Stimulated activated CD4-positive, alpha-beta T cell treated with anti-CD3 and anti-CD28 coated beads, Interleukin-12 subunit alpha, Interleukin-12 subunit beta, amount 100 ng/mL, for 24 hours (primary cell): Measurements from ENCODE around the gene VIPR1.
"Not testable (repeated sequence)": the region's sequence is repeated elsewhere in the genome, so short reads cannot be mapped to it uniquely, and the experiment has no call there.

ENCODE experiments used
- DNase-seq, 2 experiments: peaks; one replicate each; pipeline ENCODE4 v3.0.0-alpha.2; 2020; ENCODE audit warnings: low read depth in 2 of 2

VIPR1 gene

DNA sequence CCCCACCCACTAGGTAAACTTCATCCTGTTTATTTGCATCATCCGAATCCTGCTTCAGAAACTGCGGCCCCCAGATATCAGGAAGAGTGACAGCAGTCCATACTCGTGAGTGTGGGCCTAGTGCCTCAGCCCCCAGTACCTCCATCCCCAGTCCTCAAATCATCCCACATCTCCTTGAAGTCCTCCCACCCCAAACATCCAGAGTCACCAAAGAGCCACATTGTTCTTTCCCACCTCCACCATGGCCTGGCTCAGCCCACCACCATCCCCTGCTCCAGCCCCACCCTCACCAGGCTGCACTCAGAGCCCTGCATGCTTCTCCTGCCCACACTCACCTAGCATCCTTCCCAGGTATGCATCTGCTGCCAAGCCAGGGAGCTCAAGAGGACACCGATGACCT, 29.8 kb downstream of the VIPR1 start:
- no peak for DNase-seq

DNA sequence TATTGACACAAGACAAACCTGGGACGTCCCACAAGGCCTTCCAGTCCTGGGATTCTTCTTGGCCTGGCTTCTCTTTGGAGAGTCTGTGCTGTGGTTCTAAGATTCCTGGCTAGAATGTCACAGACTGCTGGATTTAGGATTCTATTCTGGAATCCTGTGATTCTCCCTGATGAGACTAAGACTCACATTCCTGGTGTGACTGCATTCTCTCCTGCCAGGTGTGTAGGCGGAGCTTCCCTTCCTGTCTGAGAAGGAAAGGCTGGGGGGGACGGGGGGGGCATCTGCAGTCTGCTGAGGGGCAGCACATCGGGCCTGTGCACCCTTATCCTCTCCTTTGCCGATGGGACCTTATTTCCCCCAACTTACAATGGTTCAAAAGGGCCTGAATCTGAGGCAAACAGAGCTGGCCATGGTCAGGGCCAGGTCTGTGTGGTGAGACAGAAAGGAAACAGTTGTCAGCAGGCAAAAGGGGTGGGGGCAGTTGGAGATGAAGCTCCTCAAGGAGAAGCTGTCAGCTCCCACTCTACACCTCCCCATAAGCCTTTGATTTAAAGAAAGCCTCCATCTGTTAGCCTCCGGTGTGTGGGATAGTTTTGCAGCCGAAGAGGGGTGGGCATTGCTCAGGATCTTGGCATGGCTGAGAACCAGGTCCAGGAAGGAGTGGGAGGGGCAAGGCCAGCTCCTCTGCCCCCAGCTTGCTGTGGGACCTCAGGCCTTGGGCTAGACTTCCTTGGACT, 30.9 kb downstream of the VIPR1 start:
- no peak for DNase-seq

DNA sequence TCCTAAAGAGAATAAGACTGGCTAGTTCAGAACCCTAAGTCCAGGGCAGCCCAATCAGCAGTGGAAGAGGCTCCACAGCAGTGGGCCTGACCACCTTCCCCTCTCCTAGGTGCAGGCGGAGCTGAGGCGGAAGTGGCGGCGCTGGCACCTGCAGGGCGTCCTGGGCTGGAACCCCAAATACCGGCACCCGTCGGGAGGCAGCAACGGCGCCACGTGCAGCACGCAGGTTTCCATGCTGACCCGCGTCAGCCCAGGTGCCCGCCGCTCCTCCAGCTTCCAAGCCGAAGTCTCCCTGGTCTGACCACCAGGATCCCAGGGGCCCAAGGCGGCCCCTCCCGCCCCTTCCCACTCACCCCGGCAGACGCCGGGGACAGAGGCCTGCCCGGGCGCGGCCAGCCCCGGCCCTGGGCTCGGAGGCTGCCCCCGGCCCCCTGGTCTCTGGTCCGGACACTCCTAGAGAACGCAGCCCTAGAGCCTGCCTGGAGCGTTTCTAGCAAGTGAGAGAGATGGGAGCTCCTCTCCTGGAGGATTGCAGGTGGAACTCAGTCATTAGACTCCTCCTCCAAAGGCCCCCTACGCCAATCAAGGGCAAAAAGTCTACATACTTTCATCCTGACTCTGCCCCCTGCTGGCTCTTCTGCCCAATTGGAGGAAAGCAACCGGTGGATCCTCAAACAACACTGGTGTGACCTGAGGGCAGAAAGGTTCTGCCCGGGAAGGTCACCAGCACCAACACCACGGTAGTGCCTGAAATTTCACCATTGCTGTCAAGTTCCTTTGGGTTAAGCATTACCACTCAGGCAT, 33.7 kb downstream of the VIPR1 start:
- peak in 1 of 2 experiments; percentile 17 for DNase-seq

DNA sequence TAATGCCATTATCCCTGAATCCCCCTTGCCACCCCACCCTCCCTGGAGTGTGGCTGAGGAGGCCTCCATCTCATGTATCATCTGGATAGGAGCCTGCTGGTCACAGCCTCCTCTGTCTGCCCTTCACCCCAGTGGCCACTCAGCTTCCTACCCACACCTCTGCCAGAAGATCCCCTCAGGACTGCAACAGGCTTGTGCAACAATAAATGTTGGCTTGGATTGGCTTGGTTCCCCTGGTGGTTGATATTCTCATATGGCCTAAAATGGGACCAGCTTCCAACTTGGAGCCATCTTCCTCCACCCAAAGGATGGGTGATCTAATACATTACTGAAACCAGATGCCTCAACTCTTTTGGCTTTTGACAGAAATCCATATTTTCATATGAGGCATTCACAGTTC, 34.9 kb downstream of the VIPR1 start:
- DNase-seq = no peak

DNA sequence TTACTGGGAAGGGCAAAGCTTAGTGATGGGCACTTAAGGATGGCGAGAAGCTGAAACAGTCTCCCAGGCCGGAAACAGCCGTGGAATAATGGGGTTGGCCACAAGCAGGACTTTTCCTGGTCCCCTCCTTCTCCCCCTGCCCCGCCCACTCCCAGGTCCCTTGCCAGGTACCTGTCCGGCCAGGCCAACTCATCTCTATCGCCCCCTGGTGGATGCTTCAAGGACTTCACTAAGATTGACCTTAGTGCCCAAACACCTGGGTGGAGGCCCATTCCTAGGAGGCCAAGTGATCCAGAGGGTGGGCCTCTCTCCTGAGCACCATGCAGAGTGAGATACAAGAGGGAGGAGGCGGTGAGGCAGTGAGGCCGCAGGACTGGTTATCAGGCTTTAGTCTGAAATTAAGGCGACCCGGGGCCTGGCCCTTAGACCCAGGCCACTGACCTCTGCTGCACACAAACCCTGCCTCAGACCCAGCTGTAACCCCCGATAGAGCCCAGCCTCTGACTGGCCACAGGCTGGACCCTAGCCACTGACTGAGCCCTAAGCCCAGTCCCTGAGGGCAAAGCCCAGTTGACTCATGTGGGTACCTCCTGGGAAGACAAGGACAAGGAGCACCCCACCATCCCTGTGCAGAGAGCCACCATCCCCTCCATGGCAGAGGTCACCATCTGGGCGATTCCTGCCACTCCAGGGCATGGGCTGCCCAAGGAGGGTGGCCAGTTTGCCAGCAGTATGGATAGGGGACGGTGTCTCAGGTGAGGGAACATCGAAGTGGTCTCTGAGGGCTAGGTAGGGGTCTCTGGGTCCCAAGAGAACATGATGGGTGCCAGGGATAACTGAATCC, 37.6 kb downstream of the VIPR1 start:
- peak; percentile 26 to 52 for DNase-seq

DNA sequence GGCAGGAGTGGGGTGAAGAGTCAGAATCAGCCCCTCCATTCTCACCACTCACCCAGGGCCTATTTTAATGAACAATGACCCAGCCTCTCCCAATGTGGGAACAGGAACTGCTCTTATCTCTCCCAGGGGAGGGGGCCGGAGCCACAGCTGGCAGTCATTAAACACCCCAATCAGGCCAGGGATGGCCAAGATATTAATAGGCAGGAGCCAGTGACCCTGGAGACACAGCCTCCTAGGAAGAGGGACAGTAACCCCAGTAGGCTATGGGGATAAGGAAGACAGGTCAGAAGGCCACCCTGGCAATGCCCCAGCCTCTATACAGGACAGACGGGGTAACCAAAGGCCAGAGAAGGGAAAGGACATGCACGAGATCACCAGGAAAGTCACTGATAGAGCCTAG, 38.6 kb downstream of the VIPR1 start:
- DNase-seq = no peak

DNA sequence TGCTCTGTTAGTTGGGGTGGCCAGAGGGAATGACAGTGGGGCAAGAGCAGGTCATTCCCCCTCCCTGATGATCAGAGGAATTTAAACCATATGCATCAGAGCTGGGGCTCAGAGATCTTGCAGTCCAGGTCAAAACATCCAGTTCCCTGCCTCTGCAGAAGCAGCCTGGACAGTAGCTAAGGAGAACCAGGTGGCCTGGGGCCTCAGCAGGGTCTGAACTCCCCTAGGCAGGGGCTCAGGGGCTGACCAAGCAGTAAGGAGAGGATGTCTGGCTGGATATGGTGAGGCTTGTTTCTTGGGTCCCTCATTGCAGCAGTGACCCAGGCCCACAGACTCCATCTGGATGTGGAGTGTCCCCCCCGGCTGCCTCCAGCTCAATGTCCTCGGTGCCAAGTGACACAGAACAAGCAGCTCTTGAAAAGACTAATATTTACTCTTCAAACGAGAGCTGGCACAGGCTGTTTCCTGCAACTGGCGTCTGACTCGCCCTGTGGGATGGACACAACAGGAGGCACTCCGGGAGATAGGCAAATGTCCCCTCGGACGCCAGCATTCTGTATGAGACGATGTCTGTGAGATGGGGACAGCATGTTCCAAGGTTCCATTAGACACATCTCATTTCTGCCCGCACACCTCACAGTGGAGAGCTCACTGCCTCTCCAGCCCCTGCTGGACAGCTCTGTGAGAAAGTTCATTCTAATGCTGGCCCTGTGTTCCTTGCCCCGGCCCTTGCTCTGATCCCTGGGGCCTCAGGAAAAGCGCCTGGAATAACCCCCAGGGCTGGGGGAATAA, 42.2 kb downstream of the VIPR1 start:
- DNase-seq = no peak

DNA sequence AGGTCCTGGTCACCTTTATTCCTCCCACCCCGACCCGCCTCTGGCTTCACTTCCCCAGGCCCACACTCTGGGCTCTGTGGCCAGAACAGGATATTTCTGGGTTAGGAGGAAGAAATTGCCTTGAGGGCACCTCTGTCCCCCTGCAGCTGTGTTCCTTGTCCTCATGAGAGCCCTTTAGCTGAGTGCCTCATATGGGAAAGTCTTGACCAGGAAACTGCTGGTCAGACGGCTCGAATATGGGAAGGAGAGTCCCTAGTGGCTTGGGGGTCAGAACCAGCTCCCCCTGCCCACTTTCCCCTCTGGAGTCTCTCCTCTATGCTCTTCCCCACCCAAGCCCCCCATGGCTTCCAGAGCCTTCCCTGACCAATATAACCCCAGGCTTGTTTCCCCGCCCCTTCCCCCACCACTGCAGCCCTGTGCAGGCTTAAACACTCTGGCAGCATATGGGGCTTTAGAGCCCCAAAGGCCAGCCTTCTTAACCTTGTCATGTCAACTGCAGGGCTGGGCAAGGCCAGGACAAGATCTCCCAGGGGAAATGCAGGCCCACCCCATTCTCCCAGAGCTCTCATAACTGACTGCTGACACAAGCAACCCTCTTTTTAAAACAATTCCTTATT, 42.9 kb downstream of the VIPR1 start:
- DNase-seq = no peak

DNA sequence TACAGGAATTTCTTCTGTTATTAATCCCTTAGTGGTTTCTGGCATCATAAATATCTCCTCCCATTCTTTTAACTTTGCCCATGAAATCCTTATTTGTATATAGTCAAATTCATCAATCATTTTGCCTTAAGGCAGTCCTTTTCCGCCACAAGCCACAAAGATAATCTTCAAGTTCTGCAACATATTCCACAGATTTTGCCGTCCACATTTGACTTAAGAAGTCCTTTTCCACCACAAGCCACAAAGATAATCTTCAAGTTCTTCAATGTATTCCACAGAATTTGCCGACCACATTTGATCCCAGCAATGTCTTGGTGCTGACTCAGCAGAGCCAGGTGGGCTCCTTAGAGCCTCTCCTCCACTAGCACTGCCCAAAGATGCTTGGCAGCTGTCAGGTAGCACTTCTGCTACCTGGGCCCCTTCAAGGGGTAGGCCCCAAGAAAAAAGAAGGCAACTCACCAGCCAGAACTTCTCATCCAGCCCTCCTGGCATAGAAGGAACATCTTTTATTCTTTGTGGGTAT, 44.3 kb downstream of the VIPR1 start:
- no peak for DNase-seq

DNA sequence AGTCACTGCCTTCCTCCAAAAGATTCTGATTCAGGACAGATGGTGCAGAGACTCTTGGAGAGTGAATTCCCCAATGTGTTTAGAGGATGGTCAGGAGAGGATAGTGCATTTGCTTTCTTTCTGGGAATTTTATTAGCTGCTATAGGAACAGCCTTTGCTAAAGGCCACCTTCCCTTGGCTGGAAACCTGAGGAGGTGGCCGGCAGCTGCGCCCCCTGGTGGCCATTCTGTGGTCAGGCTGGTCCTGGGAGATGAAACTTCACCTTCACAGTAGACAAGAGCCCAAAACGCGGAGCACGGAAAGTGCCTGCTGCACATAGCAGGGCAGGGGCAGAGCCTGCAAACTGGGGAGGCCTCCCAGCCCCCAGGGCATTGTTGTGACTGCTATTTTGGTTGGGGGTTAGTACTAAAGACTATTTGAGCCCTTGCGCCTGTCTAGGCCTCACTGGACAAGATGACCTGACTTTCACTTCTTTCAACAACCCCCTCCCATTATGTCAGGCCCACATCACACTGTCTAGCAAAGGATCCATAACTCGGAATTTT, 45.0 kb downstream of the VIPR1 start:
- peak; percentile 40 to 50 for DNase-seq

DNA sequence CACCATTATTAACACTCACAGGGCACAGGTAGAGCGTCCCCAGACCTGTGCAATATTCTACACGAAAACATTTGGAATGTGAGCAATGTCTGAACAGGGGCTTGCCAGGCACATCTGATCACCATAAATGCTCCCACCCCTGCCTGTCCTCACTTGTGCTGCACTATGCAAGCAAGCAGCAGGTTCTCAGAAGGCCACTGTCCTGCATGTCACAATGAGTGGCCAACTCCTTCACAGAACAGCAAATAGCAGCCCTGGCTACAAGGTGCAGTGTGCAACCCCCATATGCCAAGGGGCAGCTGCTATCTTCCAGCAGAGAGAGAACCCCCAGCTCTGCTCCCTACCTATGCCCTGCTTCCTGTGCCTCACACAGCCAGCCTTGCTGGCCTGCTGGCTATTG, 46.7 kb downstream of the VIPR1 start:
- DNase-seq = no peak

DNA sequence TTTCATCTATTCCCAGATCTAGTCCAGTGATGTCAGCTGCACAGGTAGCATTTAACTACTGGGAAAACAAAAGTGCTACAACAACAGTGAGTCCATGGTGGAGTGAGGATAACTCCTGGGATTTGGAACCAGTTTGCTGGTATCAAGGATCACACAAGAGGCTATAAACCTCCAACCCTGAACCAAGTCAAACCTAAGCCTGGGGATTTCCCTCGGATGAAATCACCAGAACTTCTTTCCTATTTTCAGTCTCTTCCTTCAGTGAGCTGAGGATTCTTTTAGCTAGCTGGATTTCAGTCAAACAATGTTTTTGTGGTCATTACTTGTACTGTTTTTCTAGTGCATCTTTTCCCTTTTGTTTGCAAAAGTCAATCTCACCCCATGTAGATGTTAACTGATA, 47.8 kb downstream of the VIPR1 start:
- no peak for DNase-seq

DNA sequence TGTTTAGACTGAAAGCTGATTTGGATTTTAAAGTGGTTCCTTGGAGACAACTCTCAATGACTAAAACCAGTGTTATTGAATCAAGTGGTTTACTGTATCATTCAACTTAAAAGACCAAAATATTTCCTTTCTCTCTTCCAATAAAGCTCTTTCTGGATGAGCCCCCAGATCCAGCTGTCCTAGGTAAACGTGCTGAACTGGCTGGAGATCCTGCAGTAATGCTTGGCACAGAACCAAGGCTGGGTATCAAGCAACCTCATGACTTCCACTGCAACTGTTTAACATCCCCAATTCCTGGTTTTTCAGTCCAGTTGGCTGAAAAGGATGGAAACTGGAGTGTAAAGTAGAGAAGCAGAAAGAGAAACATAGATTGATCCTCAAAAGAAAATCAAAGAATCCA, 50.4 kb downstream of the VIPR1 start:
- DNase-seq = no peak

DNA sequence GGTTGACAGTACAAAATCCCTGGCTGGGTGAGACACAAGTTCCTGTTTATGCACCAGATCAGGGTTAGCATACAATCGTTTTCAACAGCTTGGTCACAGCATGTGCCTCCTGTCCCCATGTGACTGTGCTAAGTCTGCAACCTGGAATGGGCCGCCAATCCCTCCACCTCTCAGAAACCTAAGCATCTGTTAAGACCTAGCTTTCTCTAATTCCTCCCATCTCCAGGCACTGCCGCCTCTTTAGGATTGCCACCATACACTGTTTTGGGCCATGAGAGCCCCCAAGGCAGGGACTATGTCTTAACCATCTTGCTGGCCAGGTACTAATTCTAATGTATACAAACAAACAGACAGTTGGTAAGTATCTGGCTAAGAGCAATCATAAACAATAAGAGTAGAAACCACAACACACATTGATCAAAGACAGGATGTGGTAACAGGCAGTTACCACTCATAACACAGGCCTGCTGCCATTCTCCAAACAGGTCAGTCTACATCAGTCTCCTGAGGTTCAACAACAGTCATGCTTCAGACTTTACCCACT, 53.7 kb downstream of the VIPR1 start:
- DNase-seq = no peak

DNA sequence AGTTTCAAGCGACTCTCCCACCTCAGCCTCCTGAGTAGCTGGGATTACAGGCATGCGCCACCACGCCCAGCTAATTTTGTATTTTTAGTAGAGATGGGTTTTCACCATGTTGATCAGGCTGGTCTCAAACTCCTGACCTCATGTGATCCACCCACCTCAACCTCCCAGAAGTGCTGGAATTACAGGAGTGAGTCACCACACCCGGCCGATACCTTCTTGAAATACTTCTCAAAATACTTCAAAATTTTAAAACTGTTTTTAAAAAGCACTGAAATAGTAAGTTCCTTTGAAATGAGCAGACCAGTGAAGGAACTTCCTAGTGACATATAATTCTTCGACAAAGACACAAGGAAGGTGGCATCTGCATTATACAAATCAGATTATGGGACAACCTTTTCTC, 54.4 kb downstream of the VIPR1 start:
- DNase-seq = not testable (repeated sequence)

DNA sequence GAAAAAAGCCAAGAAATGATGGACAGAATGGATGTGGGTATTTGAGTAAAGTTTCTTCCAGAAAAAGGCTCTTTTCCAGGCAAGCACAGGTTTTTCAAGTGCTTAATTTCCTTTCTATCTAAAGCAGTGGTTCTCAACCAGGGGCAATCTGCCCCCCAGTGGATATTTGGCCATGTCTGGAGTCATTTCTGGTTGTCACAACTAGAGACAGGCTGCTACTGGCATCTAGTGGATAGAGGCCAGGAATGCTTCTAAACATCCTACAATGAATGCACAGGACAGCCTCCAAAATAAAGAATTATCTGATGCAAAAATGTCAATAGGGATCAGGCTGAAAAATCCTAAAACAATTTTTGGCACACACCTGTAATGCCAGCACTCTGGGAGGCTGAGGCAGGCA, 55.4 kb downstream of the VIPR1 start:
- DNase-seq = no peak

DNA sequence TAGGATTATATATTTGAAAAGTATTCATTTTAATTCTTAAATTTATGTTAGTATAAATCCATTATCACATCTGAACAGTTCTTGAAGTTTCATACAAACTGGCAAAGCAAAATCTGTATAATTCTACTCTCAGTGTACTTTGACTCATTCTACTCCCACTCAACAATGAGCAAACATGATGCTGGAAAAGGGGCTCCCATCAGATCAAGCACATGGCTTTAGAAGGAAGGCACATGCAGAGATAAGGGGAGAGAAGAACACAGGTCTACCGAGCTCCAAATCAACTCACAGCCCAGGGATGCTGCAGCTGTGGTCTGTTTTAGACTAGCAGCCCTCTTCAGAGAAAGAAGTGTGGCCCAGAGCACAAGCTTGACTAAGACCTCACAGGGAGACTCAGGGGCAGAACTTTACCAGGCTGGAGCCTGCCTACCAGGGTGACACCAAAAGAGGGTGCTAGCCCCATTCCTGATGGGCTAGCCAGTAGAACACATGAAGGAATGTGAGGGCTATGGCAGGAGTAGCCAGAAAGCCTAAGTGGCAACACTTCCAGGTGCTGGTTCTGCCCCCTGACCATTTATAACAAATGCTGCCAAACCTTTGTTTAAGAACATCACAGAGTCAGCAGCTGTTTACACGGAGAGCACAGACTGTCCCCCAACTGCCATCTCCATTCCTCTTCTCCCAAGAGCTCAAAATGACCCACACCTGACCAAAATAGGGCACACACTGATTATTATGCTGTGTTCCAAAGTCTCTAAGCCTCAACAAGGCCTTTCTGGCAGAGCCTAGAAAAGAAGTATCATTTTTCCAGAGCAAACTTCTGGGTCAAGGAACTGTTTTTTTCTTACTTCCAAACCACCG, 59.8 kb downstream of the VIPR1 start:
- no peak for DNase-seq

DNA sequence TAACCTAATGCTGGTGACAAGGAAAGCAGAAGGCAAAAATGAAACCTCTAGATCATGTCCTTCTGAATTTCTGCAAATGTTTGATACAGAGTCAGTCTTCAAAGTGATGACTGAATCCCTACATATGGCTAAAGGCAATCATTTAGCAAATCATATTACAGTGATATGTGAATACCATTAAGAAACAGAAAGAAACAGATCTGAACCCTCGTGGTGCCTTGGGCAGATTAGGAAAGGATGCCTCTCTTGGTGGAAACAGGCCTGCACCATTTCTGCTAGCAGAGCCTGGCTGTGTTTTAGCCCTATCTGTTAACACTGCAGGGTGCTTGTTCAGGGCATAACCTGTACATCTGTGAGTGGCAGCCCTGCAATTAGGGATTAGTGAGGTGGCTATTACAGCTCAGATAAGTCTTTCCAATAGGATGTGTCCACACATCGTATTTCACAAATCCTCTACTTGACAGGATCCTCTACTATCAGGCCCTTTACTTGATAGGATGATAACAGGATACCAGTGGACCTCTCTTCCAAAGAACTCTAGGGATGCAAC, 67.2 kb downstream of the VIPR1 start:
- DNase-seq = no peak

DNA sequence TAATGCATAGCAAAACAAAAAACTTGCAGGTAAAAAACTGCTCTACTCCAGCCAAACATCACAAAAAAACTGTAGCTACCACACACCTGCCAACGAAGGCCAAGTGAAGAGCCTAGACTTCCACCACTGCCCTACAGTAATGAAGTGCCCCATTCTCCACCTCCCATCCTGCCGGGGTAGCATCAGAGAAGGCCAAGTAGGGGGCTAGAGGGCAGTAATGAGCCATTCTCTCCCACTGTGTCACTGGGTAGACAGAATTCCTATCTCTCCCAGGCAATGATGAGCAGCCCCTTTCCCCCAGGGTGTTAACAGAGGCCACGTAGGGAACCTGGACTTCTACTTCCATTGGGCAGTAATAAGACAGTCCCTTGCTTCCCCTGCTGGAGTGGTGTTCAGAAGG, 69.8 kb downstream of the VIPR1 start:
- DNase-seq = no peak
